Measurements from ENCODE around the gene YY1AP1.
"Not testable (repeated sequence)": the region's sequence is repeated elsewhere in the genome, so short reads cannot be mapped to it uniquely, and the experiment has no call there.

The YY1AP1 gene

DNA sequence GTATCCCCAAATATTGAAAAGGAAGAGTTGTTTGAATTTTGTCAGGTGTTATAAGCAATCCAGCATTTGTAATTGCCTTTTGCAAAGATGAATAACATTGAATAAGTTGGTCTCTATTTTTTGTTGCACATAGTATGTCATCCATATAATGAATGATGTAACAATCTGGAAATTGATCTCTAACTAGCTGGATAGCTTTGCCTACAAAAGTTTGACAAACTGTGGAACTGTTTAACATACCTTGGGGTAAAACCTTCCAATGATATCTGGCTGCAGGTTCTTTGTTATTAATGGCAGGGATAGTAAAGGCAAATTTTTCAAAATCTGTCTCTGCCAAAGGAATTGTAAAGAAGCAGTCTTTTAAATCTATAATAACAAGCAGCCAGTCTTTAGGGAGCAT lies 8.0 kb upstream of the YY1AP1 start:
- no peak for DNase-seq (ENCODE audit: low read depth, low spot score)

GRCh38 chr1:155695608-155696007 lies 7.0 kb upstream of the YY1AP1 start:
- DNase-seq (ENCODE audit: low read depth, low spot score): no peak

GRCh38 chr1:155695072-155695471 lies 6.5 kb upstream of the YY1AP1 start:
- DNase-seq (ENCODE audit: low read depth, low spot score): no peak

GRCh38 chr1:155694167-155694566 lies 5.6 kb upstream of the YY1AP1 start:
- no peak for DNase-seq (ENCODE audit: low read depth, low spot score)

GRCh38 chr1:155691992-155692528 lies 3.5 kb upstream of the YY1AP1 start:
- DNase-seq (ENCODE audit: low read depth, low spot score): no peak

DNA sequence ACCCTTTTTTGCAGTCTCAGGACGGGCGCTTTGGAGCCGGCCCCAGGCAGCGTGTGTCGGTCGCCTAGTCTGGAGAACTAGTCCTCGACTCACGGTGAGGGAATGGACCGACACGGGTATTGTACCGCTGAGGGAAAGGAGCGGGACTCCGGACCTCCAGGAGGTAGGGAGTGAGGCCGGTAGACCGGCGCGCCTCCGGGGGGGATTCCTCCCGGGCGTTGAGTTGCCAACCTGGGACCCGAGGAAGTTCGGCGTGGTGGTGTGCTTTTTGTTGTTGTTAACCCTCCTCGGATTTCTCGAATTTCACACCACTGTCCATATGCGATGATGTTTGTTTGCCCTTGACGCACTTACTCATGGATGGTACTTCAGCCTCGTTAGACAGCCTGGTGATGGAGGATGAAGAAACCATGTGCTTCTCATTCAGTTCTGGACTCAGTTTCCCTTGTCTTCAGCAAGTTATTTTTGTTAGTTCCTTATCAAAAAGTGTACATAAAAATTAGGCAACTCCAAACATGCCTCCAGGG lies 570 bp upstream of the YY1AP1 start, which contains the start of gene DAP3:
DAP3 (plus strand) TSS at position 11 of the 527 bp plus-strand sequence. CDS start 20,689 bp downstream, outside the sequence.
- not testable (repeated sequence) for DNase-seq (ENCODE audit: low read depth, low spot score)

- DNase-seq (ENCODE audit: low read depth, low spot score): not testable (repeated sequence)
These were observed 760 bp downstream of the YY1AP1 start for GRCh38 chr1:155687705-155688323.

GRCh38 chr1:155681776-155682175 lies 6.8 kb downstream of the YY1AP1 start:
- DNase-seq (ENCODE audit: low read depth, low spot score): no peak

GRCh38 chr1:155680531-155680930 lies 8.0 kb downstream of the YY1AP1 start:
- no peak for DNase-seq (ENCODE audit: low read depth, low spot score)

- not testable (repeated sequence) for DNase-seq (ENCODE audit: low read depth, low spot score)
These were observed 9.6 kb downstream of the YY1AP1 start for GRCh38 chr1:155678992-155679391.

DNA sequence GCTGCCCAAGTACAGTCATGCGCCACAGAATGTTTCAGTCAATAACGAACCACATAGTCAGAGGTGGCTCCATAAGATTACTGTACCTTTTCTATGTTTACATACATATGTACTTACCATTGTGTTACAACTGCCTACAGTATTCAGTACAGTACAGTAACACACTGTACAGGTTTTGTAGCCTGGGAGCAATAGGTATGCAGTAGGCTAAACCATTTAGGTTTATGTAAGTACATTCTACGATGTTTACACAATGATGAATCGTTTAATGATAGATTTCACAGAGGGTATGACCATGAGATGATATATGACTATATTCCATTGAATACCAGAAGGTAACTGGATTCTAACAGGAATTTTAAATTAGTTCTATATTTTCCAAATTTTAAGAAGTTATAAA lies 10.5 kb downstream of the YY1AP1 start:
- no peak for DNase-seq (ENCODE audit: low read depth, low spot score)

- DNase-seq (ENCODE audit: low read depth, low spot score): no peak
These were observed 15.6 kb downstream of the YY1AP1 start for GRCh38 chr1:155673003-155673402.

DNA sequence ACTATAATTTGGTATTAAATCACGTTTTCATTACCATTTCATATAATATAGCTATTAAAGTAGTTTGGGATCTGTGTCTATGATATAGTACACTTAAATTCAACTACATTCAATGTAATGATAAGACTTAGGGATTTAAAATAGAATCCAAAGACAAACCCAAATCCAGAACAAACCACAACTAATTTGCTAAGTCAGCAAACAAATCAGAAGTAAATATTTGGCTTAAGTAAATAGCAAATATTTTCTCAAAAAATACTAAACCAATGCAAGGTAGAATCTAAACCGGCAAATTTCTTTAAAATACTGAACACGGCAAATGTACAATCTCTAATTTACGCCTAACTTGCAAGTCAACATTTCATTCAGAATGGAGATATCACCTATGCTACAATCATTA lies 16.8 kb downstream of the YY1AP1 start:
- DNase-seq (ENCODE audit: low read depth, low spot score): no peak

DNA sequence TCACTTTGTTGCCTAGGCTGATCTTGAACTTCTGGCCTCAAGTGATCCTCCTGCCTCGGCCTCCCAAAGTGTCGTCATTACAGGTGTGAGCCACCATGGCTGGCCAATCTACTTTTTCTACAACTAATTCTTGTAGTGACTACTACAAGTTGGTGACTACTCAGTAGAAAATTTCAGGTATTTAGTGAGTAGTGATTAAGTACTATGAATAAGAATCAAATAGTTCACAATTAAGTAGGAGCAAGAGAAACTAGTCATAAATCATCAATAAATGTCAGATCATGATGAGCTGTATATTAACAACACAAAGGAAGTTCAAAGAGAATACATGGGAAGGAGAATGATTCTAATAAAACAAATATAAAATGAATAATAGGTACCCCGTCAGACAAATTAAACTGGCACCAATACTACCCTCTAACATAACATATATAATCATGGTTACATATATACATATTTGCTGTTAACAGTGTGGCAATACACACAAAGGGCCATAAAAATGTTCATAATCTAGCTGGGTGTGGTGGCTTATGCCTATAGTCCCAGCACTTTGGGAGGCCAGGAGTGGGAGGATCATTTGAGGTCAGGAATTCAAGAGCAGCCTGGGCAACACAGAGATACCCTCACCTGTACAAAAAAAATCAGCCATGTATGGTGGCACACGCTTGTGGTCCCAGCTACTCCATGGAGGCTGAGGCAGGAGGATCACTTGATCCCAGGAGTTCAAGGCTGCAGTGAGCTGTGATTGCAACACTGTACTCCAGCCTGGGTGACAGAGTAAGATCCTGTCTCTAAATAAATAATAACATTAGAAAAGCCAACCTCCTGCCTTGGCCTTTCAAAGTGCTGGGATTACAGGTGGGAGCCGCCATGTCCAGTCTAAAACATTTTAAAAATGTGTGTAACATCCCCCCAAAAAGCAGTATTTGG lies 19.1 kb downstream of the YY1AP1 start:
- DNase-seq (ENCODE audit: low read depth, low spot score): no peak

- not testable (repeated sequence) for DNase-seq (ENCODE audit: low read depth, low spot score)
These were observed 27.3 kb downstream of the YY1AP1 start for GRCh38 chr1:155661239-155661638.

- DNase-seq (ENCODE audit: low read depth, low spot score): no peak
These were observed 31.1 kb downstream of the YY1AP1 start for GRCh38 chr1:155657463-155657862.

GRCh38 chr1:155652951-155653350 lies 35.6 kb downstream of the YY1AP1 start:
- DNase-seq (ENCODE audit: low read depth, low spot score): no peak

GRCh38 chr1:155651861-155652661 lies 36.5 kb downstream of the YY1AP1 start:
- no peak for DNase-seq (ENCODE audit: low read depth, low spot score)

DNA sequence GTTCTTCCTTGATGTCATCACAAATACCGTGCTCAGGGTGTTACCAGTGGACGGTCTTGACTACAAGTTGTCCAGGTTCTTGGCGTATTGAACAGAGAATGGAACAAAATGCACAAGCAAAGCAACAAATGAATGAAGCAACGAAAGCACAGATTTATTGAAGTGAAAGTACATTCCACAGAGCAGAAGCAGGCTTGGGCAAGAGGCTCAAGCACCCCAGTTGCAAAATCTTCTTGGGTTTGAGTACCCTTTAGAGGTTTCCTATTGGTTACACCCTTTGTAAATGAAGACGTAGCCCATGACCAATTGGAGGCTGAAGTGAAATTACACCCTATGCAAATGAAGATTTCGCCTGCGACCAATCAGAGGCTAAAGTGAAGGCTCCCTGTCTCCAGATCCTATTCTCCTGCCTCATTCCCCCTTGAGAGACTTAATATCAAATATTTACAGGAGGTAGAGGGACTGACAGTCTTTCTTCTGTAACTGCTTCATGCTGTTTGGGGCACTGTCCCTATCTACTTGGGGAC lies 38.3 kb downstream of the YY1AP1 start:
- DNase-seq (ENCODE audit: low read depth, low spot score): no peak

DNA sequence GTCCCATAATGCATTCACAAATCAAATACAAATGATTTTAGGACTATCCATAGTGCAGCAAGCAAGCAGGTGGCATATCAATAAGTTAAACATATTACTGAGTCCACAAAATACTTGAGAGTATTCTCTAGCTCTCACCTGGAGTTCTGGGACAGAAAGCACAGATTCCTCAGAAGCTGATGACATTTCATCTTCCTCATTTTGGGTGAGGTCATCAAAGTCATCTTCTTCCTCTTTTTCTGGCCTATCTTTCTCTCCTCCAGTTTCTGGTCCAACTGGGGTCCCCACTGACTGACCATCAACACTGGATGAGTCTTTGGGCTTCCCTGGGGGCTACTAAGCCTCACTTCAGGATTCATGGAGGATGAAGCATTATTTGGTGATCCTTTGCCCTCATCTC lies 38.9 kb downstream of the YY1AP1 start:
- no peak for DNase-seq (ENCODE audit: low read depth, low spot score)

All from activated naive CD8-positive, alpha-beta T cell treated with anti-CD3 and anti-CD28 coated beads, Interleukin-2, amount 50 U/mL, for 16 hours (primary cell).